HEK293T (cell line): ENCODE measurements around the gene CD19.

Experiments
- ELF4 ChIP-seq: fragments of 450-650 bp; IDR thresholded peaks from 2 replicates; pipeline ENCODE4 v1.6.1; 2017; ENCODE audit warnings: antibody characterized with exemption
- FOXA1 ChIP-seq: fragments of 450-650 bp; IDR thresholded peaks from 2 replicates; pipeline ENCODE4 v1.6.1; 2016; ENCODE audit warnings: mild to moderate bottlenecking
- FOXK2 ChIP-seq: fragments of 450-650 bp; IDR thresholded peaks from 2 replicates; pipeline ENCODE4 v1.6.1; 2016; ENCODE audit warnings: mild to moderate bottlenecking
- FOXM1 ChIP-seq: fragments of 450-650 bp; IDR thresholded peaks from 2 replicates; pipeline ENCODE4 v1.6.1; 2017; ENCODE audit warnings: mild to moderate bottlenecking, borderline replicate concordance
- L3MBTL2 ChIP-seq: fragments of 450-650 bp; conservative IDR thresholded peaks from 2 replicates; pipeline ENCODE4 v1.6.1; 2016; ENCODE audit warnings: mild to moderate bottlenecking
- NFRKB ChIP-seq: fragments of 450-650 bp; IDR thresholded peaks from 2 replicates; pipeline ENCODE4 v1.6.1; 2016; ENCODE audit warnings: mild to moderate bottlenecking, moderate library complexity
- PKNOX1 ChIP-seq: fragments of 450-650 bp; IDR thresholded peaks from 2 replicates; pipeline ENCODE4 v1.6.1; 2016
- SP1 ChIP-seq: fragments of 450-650 bp; IDR thresholded peaks from 2 replicates; pipeline ENCODE4 v1.6.1; 2017
- ZNF384 ChIP-seq: fragments of 450-650 bp; IDR thresholded peaks from 2 replicates; pipeline ENCODE4 v1.6.1; 2016

- TF ChIP-seq FOXM1 = no peak
- TF ChIP-seq ZNF384 = no peak
- no peak for TF ChIP-seq FOXA1
- TF ChIP-seq FOXK2 = no peak
- no peak for TF ChIP-seq NFRKB
- no peak for TF ChIP-seq L3MBTL2
- no peak for TF ChIP-seq SP1
- no peak for TF ChIP-seq PKNOX1
- no peak for TF ChIP-seq ELF4
These were observed 31.2 kb upstream of the CD19 start for GRCh38 chr16:28900601-28901000.
